GM18499 (cell line): ENCODE results near the gene ARMC5.
"Not testable (repeated sequence)": the region's sequence is repeated elsewhere in the genome, so short reads cannot be mapped to it uniquely, and the experiment has no call there.

Experiments
- ATAC-seq: cut with Tn5 transposase; IDR thresholded peaks from one replicate; pipeline ENCODE4 v1.9.1; 2021; ENCODE audit warnings: moderate number of reproducible peaks; ENCODE audit not compliant: insufficient read depth, unreplicated experiment

Gene ARMC5

GRCh38 chr16:31474773-31475738 is 15.8 kb downstream of the ARMC5 start:
- ATAC-seq, result no peak

GRCh38 chr16:31475946-31476302 is 16.6 kb downstream of the ARMC5 start:
- no peak for ATAC-seq

DNA sequence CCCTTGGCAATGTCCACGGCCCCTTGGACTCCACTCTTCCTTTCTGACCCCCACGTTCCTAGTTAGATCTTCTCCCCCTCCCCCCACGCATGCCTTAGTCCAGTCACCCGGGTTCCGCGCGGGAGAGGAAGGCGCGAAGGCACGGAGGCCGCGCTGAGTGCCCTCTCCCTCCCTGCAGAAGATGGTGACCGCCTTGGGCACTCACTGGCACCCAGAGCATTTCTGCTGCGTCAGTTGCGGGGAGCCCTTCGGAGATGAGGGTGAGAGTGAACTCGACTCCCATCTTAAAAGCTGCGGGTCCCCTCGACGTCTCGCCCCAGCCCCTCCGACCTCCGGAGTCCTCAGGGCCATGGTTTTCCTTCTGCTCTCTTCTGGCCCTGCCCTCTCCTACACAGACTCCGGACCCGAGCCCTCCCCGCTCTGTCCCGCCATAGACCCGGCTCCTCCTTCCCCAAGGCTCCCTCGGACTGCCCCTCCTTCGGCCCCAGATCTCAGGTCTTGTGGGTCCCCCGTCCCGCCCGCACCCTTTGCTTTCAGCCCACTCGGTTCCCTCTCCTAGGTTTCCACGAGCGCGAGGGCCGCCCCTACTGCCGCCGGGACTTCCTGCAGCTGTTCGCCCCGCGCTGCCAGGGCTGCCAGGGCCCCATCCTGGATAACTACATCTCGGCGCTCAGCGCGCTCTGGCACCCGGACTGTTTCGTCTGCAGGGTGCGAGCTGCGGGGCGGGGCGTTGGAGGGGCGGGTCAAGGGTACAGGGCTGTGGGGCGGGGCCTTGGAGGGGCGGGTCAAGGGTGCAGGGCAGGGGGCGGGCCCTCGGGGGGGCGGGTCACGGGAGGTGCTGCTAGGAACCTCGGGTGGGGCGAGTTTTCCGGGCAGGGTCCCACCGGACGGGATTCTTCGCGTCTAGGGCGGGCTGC is 17.3 kb downstream of the ARMC5 start:
- no peak for ATAC-seq

DNA sequence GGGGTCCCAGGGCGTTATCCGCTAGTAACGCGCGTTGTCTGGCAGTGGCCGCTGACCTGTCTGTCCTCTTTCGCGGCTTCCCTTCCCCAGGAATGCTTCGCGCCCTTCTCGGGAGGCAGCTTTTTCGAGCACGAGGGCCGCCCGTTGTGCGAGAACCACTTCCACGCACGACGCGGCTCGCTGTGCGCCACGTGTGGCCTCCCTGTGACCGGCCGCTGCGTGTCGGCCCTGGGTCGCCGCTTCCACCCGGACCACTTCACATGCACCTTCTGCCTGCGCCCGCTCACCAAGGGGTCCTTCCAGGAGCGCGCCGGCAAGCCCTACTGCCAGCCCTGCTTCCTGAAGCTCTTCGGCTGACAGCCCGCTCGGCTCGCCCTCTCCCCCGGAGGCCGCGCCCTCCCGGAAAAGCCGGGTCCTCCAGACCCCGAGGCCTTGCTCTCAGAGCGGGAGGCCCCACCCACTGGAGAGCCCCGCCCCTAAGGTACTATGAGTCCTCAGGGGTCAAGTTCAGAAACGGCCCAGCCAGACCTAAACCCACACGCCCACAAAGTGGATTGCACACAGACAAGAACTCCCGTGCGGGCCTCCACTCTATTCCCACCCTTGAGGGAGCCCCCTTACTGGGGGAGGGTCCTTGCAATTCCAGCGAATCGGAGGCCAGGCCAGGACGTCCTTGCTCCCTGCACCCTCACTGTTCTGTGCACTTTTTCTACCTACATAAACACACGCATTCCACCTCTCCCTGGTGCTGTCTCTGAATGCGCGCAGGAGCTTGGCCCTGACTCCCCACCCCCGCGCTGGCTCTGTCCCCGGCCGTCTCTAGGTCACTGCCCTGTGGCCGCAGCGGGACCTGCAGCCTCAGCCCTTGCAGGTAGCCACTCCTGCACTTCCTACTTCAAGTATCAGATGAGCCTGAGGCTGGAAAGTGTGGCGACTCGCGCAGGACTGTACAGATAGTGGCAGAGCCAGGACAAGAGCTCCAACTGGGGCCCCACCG is 18.2 kb downstream of the ARMC5 start:
- ATAC-seq, result no peak

DNA sequence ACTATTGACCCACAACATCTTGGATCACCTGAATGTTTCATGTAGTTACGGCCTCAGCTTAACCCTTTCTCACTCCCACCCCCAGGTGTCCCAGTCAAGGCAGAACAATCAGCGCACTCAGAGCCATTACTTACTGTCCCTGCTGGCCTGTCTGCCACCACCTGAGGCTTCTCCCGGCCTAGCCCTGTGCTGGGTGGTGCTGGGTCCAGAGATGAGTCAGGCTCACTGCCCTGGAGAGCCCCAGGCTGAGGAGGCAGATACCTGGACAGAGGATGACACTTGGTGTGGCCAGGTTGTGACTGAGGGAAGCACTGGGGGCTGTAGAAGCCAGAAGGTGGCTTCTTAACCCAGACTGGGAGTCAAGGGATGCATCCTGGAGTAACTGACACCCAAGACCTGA is 19.7 kb downstream of the ARMC5 start:
- no peak for ATAC-seq

DNA sequence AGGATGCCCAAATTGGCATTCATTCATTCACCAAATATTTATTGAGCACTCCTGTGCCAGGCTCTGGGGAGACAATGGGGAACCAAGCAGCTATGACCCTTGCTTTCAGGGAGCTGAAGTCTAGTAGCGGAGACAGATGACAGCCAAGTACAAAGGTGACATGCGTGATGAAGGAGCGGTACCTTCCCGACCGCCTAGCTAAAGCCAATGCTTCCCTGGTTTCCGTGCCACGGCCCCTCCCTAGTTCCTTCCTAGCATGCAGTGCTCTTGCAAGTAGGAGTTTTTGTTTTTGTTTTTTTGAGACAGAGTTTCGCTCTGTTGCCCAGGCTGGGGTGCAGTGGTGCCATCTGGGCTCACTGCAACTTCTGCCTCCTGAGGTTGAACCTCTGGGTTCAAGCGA is 20.4 kb downstream of the ARMC5 start:
- no peak for ATAC-seq

DNA sequence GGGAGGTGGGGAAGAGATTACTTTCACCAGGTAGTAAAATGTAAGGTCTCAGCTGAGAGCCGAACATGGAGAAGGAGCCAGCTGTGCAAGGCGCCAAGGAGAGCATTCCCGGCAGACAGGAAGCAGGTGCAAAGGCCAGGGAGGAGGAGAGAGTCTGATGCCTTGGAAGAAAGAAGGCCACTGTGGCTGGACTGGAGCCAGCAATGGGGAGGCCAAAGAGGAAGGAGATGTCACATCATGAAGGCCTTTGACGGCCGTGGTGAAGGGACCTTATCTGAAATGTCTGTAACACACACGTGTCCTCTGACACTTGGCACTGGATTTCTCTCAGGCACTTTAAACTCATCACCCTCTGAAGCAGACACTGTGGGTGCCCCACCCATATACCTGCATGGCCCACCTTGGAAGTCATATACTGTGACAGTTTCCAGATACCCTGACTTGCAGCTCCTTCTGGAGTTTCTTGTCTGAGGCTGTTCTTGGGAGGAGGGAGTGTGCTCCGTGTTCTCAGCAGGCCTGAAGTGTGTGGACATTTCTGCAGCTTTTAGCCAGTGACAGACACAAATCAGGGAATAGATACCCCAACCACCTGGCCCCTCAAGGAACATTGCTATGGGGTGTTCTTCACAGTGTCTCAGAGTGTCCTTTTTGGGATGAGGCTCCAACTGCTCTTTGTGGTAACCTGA is 21.7 kb downstream of the ARMC5 start:
- ATAC-seq, result no peak

DNA sequence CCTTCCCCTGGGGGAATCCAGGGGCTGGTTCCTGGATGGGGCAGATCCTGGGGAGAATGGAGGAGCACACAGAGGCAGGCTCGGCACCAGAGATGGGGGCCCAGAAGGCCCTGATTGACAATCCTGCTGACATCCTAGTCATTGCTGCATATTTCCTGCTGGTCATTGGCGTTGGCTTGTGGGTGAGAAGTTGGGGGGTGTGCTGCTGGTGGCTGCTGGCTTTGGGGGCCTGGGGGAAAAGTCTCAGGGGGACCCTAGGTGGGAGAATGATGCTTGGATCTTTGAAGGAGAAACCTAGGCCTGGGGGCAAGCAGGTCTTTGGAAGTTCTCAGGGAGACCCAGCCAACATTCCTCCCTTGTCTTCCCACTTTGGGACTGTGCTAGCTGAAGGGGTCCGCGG is 23.8 kb downstream of the ARMC5 start, which contains the start of gene SLC5A2:
Gene SLC5A2 (plus strand): TSS at position 43 of the 400 bp plus-strand sequence. CDS start 14 bp downstream, at position 57.
- ATAC-seq, result no peak

DNA sequence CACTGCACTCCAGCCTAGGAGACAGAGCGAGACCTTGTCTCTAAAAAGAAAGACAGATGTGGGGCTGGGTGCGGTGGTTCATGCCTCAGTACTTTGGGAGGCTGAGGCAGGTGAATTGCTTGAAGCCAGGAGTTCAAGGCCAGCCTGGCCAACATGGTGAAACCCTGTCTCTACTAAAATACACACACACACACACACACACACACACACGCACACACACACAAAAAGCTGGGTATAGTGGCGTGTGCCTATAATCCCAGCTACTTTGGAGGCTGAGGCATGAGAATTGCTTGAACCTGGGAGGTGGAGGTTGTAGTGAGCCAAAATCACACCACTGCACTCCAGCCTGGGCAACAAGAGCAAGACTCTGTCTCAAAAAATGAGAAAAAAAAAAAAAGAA is 24.7 kb downstream of the ARMC5 start:
- ATAC-seq, result not testable (repeated sequence)

DNA sequence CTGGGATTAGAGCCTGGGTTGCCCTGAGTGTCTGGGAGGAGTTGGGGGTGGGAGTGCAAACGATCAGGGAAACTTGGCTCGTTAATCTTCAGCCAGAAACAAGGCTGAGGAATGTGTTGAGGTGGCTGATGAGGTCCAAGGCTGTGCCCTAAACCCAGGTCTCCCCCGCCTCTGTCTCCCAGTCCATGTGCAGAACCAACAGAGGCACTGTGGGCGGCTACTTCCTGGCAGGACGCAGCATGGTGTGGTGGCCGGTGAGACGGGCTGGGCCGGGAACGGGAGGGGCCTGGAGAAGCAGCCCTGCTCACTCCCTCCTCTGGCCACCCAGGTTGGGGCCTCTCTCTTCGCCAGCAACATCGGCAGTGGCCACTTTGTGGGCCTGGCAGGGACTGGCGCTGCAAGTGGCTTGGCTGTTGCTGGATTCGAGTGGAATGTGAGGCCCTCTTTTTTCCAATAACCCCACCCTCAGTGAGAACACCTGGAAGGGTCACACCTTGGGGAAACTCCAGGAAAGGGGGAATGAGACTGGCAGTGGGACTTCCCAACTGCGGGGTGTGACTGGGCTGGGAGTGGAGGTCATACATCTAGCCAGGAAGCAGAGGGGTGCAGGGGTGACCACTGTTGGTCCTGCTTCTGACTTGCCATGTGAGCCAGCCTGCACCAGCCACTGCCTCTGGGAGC is 25.3 kb downstream of the ARMC5 start:
- no peak for ATAC-seq

DNA sequence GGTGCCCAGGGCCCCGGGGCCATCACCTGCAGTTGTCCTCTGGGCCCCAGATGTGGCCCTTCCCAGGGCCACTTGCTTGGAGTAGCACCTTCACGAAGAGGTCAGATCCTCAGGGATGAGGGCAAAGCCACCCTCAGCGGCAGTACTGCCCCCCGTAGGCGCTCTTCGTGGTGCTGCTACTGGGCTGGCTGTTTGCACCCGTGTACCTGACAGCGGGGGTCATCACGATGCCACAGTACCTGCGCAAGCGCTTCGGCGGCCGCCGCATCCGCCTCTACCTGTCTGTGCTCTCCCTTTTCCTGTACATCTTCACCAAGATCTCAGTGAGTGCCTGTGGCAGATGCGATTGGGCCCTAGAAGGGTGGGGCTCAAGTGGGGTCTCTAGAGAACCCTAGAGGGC is 26.3 kb downstream of the ARMC5 start:
- ATAC-seq, result no peak

DNA sequence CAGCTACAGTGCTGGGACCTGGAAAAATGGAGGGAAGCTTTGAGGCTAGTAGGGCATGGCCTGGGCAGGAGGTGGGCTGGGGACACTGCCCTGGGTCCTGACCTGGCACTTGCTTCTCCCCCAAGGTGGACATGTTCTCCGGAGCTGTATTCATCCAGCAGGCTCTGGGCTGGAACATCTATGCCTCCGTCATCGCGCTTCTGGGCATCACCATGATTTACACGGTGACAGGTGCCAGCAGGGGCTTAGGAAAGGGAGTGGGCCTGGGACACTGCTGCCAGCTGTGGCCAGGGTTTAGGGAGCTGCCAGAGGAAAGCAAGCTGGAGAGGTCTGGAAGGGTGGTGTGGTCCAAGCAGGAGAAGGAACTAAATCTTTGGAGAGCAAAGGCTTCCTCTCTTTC is 26.7 kb downstream of the ARMC5 start:
- no peak for ATAC-seq

DNA sequence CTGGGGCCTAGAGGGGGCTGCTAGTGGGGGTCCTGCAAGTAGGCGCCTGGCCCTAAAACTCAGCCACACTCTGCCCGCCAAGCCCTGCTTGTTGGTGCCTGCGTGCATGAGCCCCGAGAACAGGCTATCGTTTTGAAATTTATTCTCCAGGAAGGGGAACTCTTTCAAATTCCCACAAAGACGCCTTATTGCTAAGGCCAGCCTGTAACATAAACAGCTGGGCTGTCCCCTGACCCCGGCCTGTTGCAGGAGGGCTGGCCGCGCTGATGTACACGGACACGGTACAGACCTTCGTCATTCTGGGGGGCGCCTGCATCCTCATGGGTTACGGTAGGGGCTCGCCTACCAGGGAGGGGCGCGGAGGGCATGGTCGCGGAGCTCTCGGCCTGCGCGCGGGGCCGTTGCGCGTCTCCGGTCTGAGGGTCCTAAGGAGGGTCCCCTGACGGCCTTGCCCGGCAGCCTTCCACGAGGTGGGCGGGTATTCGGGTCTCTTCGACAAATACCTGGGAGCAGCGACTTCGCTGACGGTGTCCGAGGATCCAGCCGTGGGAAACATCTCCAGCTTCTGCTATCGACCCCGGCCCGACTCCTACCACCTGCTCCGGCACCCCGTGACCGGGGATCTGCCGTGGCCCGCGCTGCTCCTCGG is 27.9 kb downstream of the ARMC5 start:
- ATAC-seq, result no peak

- no peak for ATAC-seq
These were observed 28.6 kb downstream of the ARMC5 start for GRCh38 chr16:31487720-31488467.

GRCh38 chr16:31488468-31489297 is 29.4 kb downstream of the ARMC5 start:
- ATAC-seq, result no peak

GRCh38 chr16:31489298-31489564 is 29.9 kb downstream of the ARMC5 start:
- no peak for ATAC-seq
